GM18519 (cell line): ENCODE results near the gene P3H3.

Experiments used
- ATAC-seq: cut with Tn5 transposase; IDR thresholded peaks from one replicate; pipeline ENCODE4 v1.9.1; 2021; ENCODE audit warnings: mild to moderate bottlenecking, moderate library complexity; ENCODE audit not compliant: unreplicated experiment, low FRiP score

Gene P3H3

DNA sequence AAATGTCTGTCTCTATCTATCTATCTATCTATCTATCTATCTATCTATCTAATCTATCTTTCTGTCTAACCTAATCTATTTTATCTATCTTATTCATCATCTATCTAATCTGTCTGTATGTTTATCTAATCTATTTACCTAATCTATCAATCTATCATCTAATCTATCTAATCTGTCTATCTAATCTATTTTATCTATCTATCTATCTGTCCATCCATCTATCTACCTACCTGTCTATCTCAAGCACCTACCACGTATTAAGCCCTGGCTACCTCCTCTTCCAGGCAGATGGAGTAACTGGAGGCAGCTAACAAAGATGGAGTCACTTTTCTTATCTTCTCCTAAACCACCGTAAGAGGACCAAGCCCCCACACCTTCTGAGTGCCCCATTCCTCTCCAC, 33.1 kb upstream of the P3H3 start:
- ATAC-seq, result no peak

DNA sequence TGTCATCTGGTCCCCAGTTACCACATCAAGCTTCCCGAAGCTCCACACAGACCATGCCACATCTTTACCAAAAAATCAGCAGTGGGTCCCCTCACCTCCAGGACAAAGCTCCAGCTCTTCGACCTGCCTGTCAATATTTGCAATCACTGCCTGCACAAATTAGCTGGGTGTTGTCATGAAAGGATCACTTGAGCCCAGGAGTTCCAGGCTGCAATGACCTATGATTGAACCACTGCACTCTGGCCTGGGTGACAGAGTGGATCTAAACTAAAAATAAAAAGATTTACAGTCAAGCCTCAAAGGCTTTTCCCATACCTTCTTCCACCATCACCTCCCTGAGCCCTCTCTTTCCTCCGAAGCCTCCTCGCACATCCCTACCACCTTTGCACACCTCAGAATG, 31.6 kb upstream of the P3H3 start:
- ATAC-seq, result no peak

DNA sequence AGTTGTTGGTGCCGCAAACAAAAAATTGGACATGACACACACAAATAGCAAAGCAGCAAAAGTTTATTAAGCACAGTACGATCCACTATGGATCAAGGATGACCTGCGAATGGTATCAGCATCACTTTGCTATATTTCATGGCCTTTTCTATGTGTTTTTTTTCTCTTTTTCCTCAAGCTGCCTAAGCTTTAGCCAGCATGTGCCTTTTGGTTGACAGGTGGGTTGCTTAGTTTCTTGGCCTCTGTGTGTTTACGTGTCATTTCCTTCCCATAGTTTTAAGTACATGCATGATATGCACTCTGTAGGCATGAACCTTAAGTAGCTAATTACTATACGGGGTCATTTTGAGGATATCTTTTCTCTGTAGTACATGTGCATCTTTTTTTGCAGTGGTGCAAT, 29.1 kb upstream of the P3H3 start:
- no peak for ATAC-seq

DNA sequence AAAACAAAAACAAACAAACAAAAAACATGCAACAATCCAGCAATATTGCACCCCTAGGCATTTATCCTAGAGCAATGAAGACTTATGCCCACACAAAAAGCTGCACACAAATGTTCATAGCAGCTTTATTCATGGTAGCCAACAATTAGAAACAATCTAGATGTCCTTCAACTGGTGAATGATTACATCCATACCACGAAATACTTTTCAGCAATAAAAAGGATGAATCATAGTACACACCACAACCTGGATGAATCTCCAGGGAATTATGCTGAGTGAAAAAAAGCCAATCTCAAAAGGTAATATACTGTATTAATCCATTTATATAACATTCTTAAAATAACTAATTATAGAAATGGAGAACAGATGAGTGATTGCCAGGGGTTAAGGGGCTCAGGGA, 21.0 kb upstream of the P3H3 start:
- ATAC-seq, result no peak

DNA sequence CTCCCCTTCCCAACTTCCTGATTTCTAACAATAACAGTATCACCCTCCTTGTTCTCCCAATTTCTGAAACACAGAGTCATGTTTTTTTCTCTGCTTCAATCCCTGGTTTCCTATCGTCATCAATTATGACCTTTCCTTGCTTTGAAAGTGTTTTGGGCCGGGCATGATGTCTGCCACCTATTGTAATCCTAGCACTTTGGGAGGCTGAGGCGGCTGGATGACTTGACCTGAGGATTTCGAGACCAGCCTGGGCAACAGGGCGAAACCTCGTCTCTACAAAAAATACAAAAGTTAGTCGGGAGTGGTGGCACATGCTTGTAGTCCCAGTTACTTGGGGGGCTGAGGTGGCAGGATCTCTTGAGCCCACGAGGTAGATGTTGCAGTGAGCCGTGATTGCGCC, 19.2 kb upstream of the P3H3 start:
- ATAC-seq, result no peak

DNA sequence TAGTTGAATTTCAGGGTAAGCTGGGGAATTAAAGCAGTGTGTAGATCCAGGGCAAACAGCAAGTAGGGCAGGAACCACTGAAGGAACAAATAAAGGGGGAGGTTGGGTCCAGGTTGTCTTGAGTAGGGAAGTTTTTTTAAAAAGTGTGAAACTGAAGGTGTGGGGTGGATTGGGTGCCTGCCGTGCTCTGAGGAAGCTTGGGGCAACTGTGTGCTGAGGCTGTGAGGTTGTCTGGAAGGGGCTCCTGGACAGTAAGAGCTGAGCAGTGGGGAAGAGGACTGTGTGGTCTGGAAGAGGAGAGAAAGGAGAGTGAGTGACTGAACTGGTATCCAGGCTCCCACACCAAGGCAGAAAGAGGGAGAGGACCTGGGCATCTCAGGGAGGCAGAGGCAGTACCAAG, 17.4 kb upstream of the P3H3 start:
- ATAC-seq, result no peak

DNA sequence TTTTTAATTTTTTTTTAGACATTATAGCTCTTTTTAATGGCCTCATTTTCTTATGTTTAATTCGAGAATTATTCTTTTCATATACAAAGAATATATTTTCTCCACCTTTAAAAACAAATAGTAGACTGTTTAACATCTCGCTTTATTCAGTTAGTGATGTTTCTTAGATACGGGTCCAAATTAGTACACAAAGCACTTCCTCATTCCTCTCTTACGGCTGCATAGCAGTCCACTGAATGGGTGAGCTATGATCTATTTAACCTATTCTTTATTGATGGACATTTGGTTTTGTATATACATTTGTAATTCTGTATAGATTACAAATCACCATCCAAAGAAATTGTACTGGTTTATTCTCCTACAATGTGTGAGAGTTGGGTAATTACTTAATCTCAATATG, 14.8 kb upstream of the P3H3 start:
- ATAC-seq, result no peak

DNA sequence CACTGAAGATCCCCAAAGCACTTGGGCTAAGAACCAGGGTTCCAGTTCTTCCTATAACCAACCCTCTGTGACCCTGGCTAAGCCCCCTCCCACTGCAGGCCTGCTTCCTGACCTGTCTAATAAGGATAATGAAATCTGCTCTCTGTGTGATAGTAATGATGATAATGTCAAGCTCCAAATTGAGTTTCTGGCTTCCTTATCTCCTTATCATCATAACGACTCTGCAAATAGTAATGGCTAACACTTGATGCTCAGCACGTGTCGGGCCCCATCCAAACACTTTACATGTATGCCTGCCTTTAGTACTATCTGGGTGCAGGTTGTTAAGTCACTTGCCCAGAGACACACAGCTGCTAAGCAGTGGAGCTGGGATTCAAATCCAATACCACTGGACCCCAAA, 11.6 kb upstream of the P3H3 start:
- no peak for ATAC-seq

DNA sequence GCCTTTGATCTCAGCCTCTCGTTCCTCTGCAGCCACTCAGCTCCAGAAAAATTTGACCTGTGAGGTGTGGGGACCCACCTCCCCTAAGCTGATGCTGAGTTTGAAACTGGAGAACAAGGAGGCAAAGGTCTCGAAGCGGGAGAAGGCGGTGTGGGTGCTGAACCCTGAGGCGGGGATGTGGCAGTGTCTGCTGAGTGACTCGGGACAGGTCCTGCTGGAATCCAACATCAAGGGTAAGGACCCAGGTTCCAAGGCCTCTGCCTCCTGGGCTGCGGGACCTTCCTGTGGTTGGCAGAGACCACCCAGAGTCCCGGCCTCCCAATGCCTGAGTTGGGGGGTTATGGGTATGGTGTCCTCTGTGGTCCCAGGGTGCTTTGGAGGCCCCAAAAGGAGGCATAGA, 11.1 kb upstream of the P3H3 start:
- no peak for ATAC-seq

DNA sequence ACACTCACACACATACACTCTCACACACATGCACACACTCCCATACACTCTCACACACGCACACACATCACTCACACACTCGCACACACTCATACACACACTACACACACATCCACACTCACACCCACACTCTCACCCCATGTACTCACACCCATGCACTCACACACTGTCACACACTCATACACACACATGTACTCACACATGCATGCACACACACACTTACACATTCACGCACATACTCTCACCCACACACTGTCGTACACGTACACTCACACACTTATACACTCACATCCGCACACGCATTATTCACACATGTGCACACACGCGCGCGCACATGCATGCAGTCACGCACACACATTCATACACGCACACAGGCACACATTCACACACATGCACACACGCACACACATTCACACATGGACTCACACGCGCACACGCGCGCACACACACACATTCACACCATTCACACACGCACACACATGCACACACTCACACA, 10.5 kb upstream of the P3H3 start:
- no peak for ATAC-seq

DNA sequence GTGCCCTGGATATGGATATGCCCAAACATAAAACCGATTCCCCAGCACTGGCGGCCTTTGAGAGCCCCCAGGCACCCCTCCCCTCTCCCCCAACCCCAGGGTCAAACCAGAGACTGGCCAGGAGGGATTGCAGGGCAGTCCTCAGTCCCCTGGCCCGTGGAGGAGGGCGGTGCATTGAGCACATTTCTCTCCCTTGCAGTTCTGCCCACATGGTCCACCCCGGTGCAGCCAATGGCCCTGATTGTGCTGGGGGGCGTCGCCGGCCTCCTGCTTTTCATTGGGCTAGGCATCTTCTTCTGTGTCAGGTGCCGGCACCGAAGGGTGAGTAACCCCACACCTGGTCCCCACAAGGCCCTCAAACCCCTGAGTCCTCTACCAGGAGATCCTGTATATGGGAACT, 10.0 kb upstream of the P3H3 start:
- ATAC-seq, result no peak

DNA sequence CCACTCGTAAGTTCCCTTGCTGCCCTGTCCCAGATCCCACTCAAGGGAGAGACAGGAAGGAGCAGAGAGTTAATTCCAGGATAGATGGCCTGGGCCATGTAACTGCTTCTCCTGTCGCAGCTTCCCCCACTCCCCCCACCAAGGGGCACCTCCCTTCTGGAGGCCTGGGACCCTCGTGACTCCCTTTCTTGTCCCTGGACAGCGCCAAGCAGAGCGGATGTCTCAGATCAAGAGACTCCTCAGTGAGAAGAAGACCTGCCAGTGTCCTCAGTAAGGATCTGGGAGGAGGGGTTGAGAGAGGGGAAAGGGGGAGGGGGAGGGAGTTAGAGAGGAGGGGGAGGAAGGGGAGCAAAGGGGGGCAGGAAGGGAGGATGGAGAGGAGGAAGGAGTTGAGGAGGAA, 9.6 kb upstream of the P3H3 start:
- ATAC-seq, result no peak

DNA sequence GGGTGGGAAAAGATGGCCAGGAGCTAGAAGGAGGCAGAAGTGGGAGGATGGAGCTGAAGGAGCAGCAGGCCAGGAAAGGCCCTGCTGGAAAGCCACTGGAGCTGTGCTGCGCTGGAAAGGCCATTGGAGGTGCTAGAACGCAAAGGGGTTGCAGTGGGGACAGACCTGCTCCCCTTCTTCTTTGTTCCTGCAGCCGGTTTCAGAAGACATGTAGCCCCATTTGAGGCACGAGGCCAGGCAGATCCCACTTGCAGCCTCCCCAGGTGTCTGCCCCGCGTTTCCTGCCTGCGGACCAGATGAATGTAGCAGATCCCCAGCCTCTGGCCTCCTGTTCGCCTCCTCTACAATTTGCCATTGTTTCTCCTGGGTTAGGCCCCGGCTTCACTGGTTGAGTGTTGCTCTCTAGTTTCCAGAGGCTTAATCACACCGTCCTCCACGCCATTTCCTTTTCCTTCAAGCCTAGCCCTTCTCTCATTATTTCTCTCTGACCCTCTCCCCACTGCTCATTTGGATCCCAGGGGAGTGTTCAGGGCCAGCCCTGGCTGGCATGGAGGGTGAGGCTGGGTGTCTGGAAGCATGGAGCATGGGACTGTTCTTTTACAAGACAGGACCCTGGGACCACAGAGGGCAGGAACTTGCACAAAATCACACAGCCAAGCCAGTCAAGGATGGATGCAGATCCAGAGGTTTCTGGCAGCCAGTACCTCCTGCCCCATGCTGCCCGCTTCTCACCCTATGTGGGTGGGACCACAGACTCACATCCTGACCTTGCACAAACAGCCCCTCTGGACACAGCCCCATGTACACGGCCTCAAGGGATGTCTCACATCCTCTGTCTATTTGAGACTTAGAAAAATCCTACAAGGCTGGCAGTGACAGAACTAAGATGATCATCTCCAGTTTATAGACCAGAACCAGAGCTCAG, 8.8 kb upstream of the P3H3 start:
- no peak for ATAC-seq

DNA sequence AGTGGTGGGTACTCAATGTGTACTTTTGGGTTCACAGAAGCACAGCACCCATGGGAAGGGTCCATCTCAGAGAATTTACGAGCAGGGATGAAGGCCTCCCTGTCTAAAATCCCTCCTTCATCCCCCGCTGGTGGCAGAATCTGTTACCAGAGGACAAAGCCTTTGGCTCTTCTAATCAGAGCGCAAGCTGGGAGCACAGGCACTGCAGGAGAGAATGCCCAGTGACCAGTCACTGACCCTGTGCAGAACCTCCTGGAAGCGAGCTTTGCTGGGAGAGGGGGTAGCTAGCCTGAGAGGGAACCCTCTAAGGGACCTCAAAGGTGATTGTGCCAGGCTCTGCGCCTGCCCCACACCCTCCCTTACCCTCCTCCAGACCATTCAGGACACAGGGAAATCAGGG, 8.0 kb upstream of the P3H3 start:
- no peak for ATAC-seq

DNA sequence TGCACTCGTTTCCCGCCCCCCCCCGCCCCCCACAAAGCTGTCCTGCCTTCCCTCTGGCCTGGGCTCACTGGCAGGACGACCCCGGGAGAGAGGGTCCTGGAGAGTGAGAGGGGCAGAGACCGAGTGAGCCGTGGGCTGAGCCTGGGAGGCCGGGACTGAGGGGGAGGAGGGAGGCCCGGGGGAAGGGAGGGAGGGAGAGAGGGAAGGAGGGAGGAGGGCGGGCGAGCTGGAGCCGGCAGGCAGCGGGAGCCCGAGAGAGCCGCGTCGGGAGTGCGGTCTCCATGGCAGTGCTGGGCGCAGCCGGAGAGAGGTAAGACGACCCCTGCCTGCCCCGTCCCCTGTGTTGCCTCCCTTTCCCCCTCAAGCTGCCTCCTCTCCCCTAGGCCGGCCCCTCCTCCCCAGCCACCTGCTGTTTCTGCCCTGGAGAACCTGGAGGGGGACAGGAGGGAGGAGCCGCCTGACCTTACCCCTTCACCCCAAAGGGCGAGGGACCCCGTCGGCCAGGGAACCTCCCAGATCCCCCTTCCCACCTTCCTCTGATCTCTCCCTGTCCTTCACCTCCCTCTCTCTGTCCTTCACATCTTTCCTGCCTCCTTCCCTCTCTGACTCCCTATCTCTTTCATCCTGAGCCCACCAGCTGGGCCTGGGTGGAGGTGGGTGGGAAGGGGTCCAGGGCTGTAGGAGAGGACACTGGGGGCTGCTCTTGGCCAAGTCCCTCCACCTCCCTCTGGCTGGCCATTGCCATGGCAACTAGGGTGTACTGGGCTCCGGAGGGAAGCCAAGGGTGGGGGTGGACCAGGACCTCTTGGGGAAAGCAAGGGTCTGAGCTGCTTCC, 6.4 kb upstream of the P3H3 start, which contains the start of gene GPR162:
GPR162 (plus strand) TSS at position 231 of the 835 bp plus-strand sequence. CDS start 2,078 bp downstream, outside the sequence.
- ATAC-seq, result no peak

DNA sequence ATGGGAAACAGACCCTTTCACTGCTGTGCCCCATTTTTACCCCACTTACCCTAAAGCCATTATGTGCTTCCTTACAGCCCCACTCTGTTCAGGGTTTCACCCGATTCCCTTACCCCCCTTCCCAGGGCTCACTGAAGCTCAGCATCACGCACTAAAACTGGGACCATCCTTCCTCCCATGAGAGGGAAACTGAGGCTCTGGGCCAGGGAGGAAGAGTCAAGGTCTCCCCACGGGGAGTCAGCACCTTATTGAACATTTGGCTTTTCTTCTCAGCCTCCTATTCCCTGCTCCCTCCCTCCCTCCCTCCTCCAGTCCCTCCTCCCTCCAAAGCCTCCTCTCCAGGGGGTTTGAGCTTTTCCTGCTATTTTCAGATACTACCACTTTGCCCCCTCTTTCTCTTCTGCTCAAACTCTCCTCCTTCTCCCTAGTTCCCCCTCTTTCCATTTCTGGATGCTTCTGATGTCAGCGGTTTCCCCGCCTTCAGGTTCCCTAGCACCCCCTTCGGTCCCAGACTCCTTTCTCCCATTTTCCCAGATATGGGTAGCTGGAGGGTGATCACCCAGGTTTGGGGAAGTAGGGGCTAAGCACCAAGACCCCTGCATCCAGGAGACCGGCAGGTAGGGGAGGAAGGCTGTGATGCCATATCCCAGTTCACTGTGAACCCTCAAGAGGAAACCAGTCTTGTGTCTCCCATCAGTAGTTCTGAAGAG, 5.6 kb upstream of the P3H3 start:
- no peak for ATAC-seq

DNA sequence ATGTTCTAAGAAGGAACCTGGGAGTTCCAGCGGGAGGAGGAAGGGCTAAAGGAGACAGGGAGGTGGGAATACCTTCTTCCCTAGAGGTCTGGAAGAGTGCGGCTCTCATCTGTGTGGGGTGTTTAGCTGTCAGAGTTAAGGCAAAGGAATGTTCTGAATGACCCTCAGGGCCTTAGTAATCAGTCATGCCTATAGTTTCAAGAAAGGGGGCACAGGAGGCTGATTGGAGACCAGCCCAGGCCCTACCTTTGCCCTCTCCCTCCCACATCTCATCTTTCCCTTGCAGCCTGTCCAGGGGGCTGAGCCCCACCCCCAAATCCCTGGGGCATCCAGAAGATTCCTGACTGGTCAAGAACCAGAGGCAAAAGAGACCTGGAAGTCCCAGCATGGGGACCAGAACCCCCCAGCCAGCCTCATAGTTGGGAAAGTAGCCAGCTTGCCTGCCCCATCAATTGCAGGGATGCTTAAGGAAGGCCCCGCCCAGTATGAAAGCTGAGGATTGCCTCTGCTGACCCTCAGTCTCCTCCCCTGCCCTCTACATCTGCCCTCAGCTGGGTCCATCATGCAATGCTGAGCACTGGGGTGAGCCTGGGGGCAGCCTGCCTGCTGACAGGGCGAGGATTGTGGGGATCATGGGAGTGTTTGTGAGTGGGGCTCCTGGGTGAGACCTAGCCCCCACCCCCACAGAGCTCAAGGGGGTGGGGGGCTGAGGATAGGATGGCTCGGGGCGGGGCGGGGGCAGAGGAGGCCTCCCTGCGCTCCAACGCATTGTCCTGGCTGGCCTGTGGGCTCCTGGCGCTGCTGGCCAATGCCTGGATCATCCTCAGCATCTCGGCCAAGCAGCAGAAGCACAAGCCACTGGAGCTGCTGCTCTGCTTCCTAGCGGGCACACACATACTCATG, 4.8 kb upstream of the P3H3 start:
- no peak for ATAC-seq

DNA sequence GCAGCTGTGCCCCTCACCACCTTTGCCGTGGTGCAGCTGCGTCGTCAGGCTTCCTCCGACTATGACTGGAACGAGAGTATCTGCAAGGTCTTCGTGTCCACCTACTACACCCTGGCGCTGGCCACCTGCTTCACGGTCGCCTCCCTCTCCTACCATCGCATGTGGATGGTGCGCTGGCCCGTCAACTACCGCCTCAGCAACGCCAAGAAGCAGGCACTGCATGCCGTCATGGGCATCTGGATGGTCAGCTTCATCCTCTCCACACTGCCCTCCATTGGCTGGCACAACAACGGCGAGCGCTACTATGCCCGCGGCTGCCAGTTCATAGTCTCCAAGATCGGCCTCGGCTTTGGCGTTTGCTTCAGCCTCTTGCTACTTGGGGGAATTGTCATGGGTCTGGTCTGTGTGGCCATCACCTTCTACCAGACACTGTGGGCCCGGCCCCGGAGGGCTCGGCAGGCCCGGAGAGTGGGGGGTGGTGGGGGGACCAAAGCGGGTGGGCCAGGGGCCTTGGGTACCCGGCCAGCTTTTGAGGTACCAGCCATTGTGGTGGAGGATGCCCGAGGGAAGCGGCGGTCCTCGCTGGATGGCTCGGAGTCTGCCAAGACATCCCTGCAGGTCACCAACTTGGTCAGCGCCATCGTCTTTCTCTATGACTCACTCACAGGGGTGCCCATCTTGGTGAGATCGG, 4.0 kb upstream of the P3H3 start:
- ATAC-seq, result no peak

DNA sequence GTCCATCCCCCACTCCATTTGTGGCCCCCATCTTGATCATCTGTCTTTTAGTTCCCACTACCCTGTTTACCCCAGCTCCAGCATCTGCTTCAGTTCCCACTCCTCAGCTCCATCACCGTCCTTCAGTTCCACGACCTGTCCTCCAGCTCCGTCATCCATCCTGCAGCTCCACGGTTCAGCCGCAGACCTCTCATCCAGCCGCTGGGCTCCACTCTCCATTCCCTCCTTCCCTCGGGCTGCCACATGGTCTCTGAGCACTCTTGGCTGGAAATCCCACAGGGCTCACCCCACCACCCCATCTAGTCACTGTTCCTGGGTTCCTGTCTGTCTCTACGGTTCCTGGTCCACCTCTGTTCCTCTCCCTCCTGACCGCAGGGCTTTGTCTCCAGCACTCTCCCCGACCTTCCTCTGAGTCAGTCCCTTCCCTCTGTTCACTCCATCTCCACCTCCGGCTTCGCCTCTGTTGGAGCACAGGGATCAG, 3.3 kb upstream of the P3H3 start:
- ATAC-seq, result no peak
